Activated CD4-positive, alpha-beta T cell treated with anti-CD3 and anti-CD28 coated beads, Interleukin-2, amount 10 ng/mL, durations not matched to agents 7 days and 5 days (primary cell): Measurements from ENCODE around the gene ADIPOR2. TPM values are rescaled to one million over a fixed set of nuclear protein-coding genes. Genes with fewer than 3 reads are reported as not detected.

Experiments used
- CTCF ChIA-PET: fragments of 350-600 bp; sonication (Branson Sonifier 250); formaldehyde crosslinking; loops from one replicate; lab custom pipeline; 2021; ENCODE audit warnings: antibody characterized with exemption; lab: Charles Lee
- POLR2A ChIA-PET: fragments of 350-600 bp; sonication (Branson Sonifier 250); formaldehyde crosslinking; loops from one replicate; lab custom pipeline; 2021; ENCODE audit warnings: antibody characterized with exemption; lab: Charles Lee
- DNase-seq: peaks from one replicate; pipeline ENCODE4 v3.0.0-alpha.2; 2020
- H3K27ac Mint-ChIP-seq: one replicate; pipeline ENCODE4 v1.8.0; 2021; ENCODE audit warnings: mild to moderate bottlenecking, moderate library complexity, mixed read lengths
- H3K27me3 Mint-ChIP-seq: one replicate; pipeline ENCODE4 v1.8.0; 2021; ENCODE audit warnings: mixed read lengths
- H3K36me3 Mint-ChIP-seq: one replicate; pipeline ENCODE4 v1.8.0; 2021; ENCODE audit warnings: low read depth, mixed read lengths
- H3K4me1 Mint-ChIP-seq: one replicate; pipeline ENCODE4 v1.8.0; 2021; ENCODE audit warnings: mixed read lengths
- H3K4me3 Mint-ChIP-seq: one replicate; pipeline ENCODE4 v1.8.0; 2021; ENCODE audit warnings: mild to moderate bottlenecking, moderate library complexity, mixed read lengths
- H3K9me3 Mint-ChIP-seq: one replicate; pipeline ENCODE4 v1.8.0; 2021; ENCODE audit warnings: mixed read lengths
- total RNA-seq, 2 experiments: library from RNA; stranded (reverse); gene quantifications; one replicate each; pipeline ENCODE4 v1.2.3, GENCODE V29; 2021

ADIPOR2 gene
- 10 to 100 TPM; 47.7 to 51.7 TPM for total RNA-seq

DNA sequence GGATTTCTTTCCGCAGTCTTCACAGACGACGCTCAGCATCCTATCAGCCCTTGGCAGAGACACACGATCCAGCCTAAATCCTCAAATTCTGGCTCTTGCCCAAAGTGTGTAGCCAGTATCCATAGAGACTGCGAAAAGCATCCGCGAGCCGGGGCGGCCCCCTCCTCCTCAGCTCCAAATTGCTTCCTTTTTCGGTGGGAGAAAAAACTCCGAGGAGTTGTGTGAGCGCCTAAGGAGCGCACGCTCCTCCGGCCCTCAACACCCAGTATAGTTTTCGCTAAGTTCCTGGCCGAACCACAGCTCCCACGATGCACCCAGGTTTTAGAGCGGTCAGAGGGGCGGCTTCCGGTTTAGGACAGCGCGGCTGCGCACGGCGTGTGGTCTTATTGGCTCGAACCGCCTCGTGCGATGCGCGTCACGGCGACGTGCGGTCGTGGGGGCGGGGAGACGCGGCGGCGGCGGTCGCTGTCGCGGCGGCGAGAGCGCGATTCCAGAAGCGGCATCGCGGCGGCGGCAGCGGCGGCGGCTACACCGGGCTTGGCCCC, at the start of gene ADIPOR2:
ADIPOR2 (plus strand) TSS at position 493 of the 545 bp plus-strand sequence. CDS start 63,274 bp downstream, outside the sequence.
- CTCF ChIA-PET: interaction anchor here (0.6 to 1.5 kb wide), 2 partner anchors 20 to 105 kb away, joined by 3 to 5 read pairs; no protein-coding TSS in a partner anchor
- no peaks in the 10 kb centered on the region for H3K9me3 Mint-ChIP-seq
- POLR2A ChIA-PET: no interaction called here
- peak within 1 kb of the TSS; percentile 92 for H3K27ac Mint-ChIP-seq
- H3K27me3 Mint-ChIP-seq: peaks cover 6% of the 10 kb centered on the region
- H3K36me3 Mint-ChIP-seq: peaks cover 6% of the 10 kb centered on the region
- peaks cover 40% of the 10 kb centered on the region for H3K4me1 Mint-ChIP-seq
- peak within 1 kb of the TSS; percentile 99 for H3K4me3 Mint-ChIP-seq
- peak; percentile 95 for DNase-seq

DNA sequence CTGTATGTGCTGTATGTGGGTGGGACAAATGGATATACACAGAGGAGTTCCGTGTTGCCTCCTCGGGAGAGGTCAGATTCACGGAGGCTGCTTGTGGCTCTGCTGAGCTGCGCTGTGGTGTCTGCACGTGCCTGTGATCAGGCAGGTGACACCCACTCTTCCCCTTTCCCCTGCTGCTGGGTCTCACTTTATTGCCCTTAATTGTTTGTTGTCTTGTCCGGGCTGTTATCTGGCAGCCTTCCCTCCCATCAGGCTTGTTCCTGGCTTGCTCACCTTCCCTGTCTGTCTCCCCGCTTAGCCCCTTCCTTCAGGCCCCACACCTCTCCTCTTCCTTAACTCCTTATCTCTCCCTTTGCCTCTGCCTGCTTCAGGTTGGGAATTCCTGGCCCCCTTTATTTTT, 48.4 kb upstream of the ADIPOR2 start:
- Mint-ChIP-seq H3K36me3 (no peaks in the 10 kb centered on the region), H3K4me3 (no peak overlapping the region), H3K27ac (peak overlapping the region; percentile 52), H3K9me3 (no peaks in the 10 kb centered on the region), H3K27me3 (peaks cover 6% of the 10 kb centered on the region), H3K4me1 (peaks cover 13% of the 10 kb centered on the region)
- ChIA-PET CTCF (no interaction called here), POLR2A (no interaction called here)
- no peak for DNase-seq

GRCh38 chr12:1643043-1643442, 47.8 kb upstream of the ADIPOR2 start:
- Mint-ChIP-seq H3K36me3 (no peaks in the 10 kb centered on the region), H3K27ac (no peak overlapping the region), H3K9me3 (no peaks in the 10 kb centered on the region), H3K4me3 (no peak overlapping the region), H3K27me3 (peaks cover 6% of the 10 kb centered on the region), H3K4me1 (peaks cover 13% of the 10 kb centered on the region)
- no peak for DNase-seq
- POLR2A ChIA-PET: no interaction called here
- CTCF ChIA-PET: interaction anchor here (1.1 to 1.8 kb wide), 2 partner anchors 8 to 148 kb away, joined by 3 to 4 read pairs; no protein-coding TSS in a partner anchor

DNA sequence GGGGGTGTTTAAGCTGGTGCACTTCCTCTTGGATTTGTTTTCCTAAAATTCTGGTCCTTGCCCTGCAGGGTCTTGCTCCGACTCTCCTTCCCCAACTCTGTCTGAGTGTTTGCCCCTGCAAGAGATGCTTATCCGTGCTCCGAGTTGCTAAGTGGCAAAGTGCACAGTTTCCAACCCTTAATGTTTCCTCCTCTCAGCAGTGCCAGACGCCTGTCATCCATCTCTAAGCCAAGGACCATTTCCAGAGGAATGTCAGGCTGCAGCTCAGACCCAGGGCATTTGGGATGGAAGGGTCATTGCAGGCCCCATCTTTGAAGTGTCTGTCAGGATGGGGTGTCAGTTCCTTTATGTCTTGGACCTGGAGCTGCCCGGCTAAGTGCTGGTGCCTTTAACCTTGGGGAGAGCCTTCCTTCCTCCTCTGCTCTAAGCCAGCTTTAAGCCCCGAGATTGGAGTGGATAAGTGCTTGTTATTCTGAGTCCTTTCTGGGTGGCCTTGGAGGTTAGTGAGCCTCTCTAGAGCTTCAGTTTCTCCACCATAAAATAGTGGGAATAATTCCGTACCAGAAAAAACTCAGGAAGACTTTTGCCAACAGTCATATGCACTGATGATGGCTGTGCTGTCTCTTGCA, 46.9 kb upstream of the ADIPOR2 start:
- CTCF ChIA-PET: interaction anchor here (1.0 to 1.8 kb wide), 3 partner anchors 9 to 147 kb away, joined by 3 to 7 read pairs (median 4); no protein-coding TSS in a partner anchor
- Mint-ChIP-seq H3K36me3 (no peaks in the 10 kb centered on the region), H3K4me3 (no peak overlapping the region), H3K27me3 (peaks cover 16% of the 10 kb centered on the region), H3K27ac (no peak overlapping the region), H3K9me3 (no peaks in the 10 kb centered on the region), H3K4me1 (peaks cover 13% of the 10 kb centered on the region)
- POLR2A ChIA-PET: no interaction called here
- no peak for DNase-seq

DNA sequence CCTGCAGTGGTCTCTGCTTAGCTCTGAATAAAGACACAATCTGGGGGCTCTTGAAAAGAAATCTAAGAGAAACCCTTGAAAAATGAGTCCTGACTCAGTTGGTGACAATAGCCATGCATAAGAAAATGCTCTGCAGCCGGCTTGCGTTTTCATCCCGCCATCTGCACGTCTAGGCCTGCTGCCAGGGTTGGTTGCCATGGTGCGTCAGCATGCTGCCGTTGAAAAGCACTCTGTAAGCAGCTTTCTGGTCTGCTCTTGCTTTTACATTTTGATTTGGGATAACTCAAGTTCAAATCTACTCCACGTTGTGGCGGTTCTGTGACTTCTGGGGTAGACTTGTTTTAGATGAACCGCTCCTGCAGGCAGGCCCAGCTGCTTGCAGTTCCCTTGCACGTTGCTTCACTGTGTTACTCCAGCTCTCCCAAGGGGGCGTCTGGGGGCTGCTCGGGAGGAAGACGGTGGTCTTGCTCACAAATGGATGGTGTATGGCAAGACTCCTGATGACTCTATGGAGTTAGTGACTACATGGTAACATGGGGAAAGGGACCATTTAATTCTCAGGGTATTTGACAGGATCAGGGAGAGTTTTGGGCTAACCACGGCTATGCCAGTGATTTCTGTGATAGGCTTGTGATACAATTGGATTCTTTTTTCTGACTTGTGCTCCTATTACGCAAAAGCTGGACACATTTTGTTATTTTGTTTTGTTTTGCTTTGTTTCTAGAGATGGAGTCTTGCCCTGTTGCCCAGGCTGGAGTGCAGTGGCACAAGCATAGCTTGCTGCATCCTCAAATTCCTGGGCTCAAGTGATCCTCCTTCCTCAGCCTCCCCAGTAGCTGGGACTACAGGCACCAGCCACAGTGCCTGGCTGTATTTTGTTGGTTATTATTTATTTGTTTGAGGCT, 46.1 kb upstream of the ADIPOR2 start:
- Mint-ChIP-seq H3K36me3 (no peaks in the 10 kb centered on the region), H3K27ac (no peak overlapping the region), H3K27me3 (peaks cover 23% of the 10 kb centered on the region), H3K4me1 (peaks cover 13% of the 10 kb centered on the region), H3K4me3 (no peak overlapping the region), H3K9me3 (no peaks in the 10 kb centered on the region)
- DNase-seq: no peak
- ChIA-PET POLR2A (no interaction called here), CTCF (interaction anchor here (0.9 to 1.8 kb wide), 3 partner anchors 8 to 146 kb away, joined by 4 to 7 read pairs (median 4); no protein-coding TSS in a partner anchor)

GRCh38 chr12:1645819-1646218, 45.1 kb upstream of the ADIPOR2 start:
- POLR2A ChIA-PET: no interaction called here
- Mint-ChIP-seq H3K36me3 (no peaks in the 10 kb centered on the region), H3K4me3 (no peak overlapping the region), H3K27me3 (peaks cover 33% of the 10 kb centered on the region), H3K9me3 (no peaks in the 10 kb centered on the region), H3K4me1 (peaks cover 13% of the 10 kb centered on the region), H3K27ac (peak overlapping the region; percentile 26)
- CTCF ChIA-PET: interaction anchor here (1.1 to 1.5 kb wide), 2 partner anchors 10 kb away, joined by 3 read pairs; no protein-coding TSS in a partner anchor
- no peak for DNase-seq

DNA sequence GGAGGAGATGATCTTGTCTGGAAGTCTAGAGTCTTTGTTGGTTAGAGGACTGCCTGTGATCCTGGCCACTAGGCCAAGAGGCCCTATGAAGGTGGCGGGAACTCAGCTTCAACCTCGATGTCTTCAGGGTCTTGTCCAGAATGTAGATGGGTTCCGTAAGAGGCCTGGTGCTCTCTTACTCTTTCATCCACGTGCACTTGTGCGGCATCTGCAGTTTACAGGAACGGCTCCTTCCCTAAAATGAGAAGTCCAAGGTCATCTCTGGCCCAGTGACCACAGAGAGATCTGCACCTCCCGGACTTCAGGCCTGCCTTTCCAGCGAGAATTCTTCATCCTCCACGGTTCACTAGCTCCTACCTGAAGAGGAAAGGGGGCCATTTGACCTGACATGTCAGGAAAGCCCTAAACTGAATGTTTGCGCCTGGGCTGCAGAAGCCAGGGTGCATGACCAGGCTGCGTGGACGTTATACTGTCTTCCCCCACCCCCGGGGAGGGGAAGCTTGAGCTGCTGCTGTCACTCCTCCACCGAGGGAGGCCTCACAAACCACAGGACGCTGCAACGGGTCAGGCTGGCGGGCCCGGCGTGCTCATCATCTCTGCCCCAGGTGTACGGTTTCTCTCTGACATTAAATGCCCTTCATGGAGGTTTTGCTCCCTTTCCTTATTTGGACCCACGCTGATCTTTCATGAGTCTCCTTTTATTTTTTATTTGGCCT, 44.1 kb upstream of the ADIPOR2 start:
- Mint-ChIP-seq H3K4me3 (no peak overlapping the region), H3K9me3 (no peaks in the 10 kb centered on the region), H3K27me3 (peaks cover 40% of the 10 kb centered on the region), H3K4me1 (peaks cover 13% of the 10 kb centered on the region), H3K36me3 (no peaks in the 10 kb centered on the region), H3K27ac (no peak overlapping the region)
- no peak for DNase-seq
- ChIA-PET POLR2A (no interaction called here), CTCF (interaction anchor here (1.0 to 1.5 kb wide), 3 partner anchors 9 to 14 kb away, joined by 3 read pairs; no protein-coding TSS in a partner anchor)

DNA sequence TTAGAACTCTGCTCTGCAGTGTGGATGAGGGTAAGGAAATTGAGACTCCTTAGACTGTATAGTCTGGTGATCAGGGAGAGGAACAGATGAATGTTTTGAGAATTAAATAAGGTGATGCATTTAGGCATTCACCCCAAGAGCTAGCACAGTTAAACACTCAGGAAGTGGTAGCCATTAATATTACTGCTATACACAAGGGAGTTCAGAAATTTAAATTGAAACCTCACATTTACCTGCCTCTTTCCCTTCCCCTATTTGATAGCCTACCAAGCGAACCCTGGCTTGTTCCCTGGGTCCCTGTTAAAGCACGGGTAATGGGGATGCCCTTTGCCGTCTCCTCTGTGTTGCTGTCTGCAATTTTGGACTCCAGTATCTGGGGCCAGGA, 43.6 kb upstream of the ADIPOR2 start:
- Mint-ChIP-seq H3K36me3 (no peaks in the 10 kb centered on the region), H3K27ac (no peak overlapping the region), H3K27me3 (peaks cover 45% of the 10 kb centered on the region), H3K4me1 (peaks cover 13% of the 10 kb centered on the region), H3K9me3 (no peaks in the 10 kb centered on the region), H3K4me3 (no peak overlapping the region)
- ChIA-PET POLR2A (no interaction called here), CTCF (interaction anchor here (1.0 to 2.0 kb wide), 3 partner anchors 9 to 293 kb away, joined by 3 to 7 read pairs (median 3); no protein-coding TSS in a partner anchor)
- DNase-seq: no peak

DNA sequence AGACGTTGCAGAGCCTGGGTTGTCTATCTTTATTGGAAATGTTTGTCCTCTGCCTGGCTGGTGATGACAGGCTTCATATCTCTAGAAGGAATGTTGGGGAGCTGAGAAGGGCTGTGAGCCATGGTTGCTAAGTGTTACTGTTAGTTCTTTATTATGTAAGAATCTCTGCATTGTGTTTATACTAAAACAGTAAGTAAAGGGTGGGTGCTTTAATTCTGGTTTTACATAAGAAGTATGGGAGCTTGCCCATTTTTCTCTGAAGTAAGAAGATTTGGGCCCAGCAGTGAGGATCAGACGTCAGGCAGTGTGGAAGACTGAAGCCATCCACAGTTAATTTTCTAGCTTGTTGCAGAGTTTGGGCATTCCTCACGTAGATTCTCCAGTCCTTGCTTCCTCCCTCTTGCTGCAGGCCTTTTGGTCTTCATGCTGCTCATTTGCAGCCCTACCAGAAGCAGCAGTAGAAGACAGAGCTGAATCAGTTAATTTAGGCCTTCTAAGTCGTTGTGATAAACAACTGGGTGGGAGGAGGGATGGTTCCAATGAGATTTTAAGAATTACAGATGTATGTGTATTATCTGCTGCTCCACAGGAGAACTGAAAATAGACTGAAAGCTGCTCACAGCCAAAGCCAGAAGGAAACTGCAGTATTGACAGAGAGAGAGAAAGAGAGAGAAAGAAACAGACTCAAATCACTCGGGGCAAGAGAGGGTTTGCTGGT, 40.5 kb upstream of the ADIPOR2 start:
- no peak overlapping the region for H3K27ac Mint-ChIP-seq
- H3K27me3 Mint-ChIP-seq: peaks cover 44% of the 10 kb centered on the region
- ChIA-PET POLR2A (no interaction called here), CTCF (interaction anchor here (1.8 kb wide), 1 partner anchor 141 kb away, joined by 9 read pairs; no protein-coding TSS in a partner anchor)
- no peak overlapping the region for H3K4me3 Mint-ChIP-seq
- H3K36me3 Mint-ChIP-seq: no peaks in the 10 kb centered on the region
- H3K9me3 Mint-ChIP-seq: no peaks in the 10 kb centered on the region
- no peak for DNase-seq
- peaks cover 9% of the 10 kb centered on the region for H3K4me1 Mint-ChIP-seq

DNA sequence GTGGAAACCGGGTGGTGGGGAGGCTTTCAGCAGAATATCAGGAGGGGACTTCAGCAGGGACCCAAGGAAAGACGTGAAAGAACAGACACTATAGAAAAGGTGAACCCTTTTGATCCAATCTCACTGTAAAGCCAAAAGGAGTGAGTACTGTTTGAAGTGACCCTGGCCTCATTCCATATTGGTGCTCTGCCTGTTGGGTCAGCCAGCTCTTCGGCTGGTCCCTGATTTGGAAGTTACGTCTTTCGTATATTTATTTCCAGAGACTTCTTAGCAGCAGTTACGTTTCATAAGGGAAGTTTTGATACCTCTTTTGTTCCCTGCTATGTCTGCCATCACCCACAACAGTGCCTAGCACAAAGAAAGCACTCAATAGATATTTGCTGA, 39.9 kb upstream of the ADIPOR2 start:
- no peak for DNase-seq
- Mint-ChIP-seq H3K27me3 (peaks cover 44% of the 10 kb centered on the region), H3K9me3 (no peaks in the 10 kb centered on the region), H3K4me1 (peaks cover 6% of the 10 kb centered on the region), H3K36me3 (no peaks in the 10 kb centered on the region), H3K4me3 (no peak overlapping the region), H3K27ac (no peak overlapping the region)
- ChIA-PET CTCF (interaction anchor here (1.3 to 1.8 kb wide), 2 partner anchors 140 to 289 kb away, joined by 3 to 9 read pairs; no protein-coding TSS in a partner anchor), POLR2A (no interaction called here)

GRCh38 chr12:1651946-1652345, 38.9 kb upstream of the ADIPOR2 start:
- H3K4me3 Mint-ChIP-seq: no peak overlapping the region
- DNase-seq: no peak
- POLR2A ChIA-PET: interaction anchor here (1.9 kb wide), 1 partner anchor 139 kb away, joined by 8 read pairs; no protein-coding TSS in a partner anchor

More at GRCh38 chr12:1651946-1652345, 38.9 kb upstream of the ADIPOR2 start:
- Mint-ChIP-seq H3K27ac (no peak overlapping the region), H3K9me3 (no peaks in the 10 kb centered on the region), H3K36me3 (no peaks in the 10 kb centered on the region), H3K4me1 (peaks cover 6% of the 10 kb centered on the region), H3K27me3 (peaks cover 44% of the 10 kb centered on the region)
- CTCF ChIA-PET: interaction anchor here (1.0 to 3.7 kb wide), 7 partner anchors 8 to 288 kb away, joined by 3 to 24 read pairs (median 9); no protein-coding TSS in a partner anchor
